GM11168 (cell line): Measurements from ENCODE around the gene CELA1.

Experiments used
- in situ Hi-C: fragments of 300-500 bp; cut with MboI; formaldehyde crosslinking; loops from one replicate; pipeline ENCODE4 v1.12.0; 2022; ENCODE audit warnings: low sequenced_read_pairs; ENCODE audit not compliant: unreplicated experiment

CELA1 gene

GRCh38 chr12:51349026-51349425 lies 2.5 kb upstream of the CELA1 start:
- in situ Hi-C loops: loop anchor here (25.0 kb wide), 1 partner anchor 537 kb away; no protein-coding TSS in a partner anchor

GRCh38 chr12:51348116-51348515 lies 1.6 kb upstream of the CELA1 start:
- in situ Hi-C loops: loop anchor here (25.0 kb wide), 1 partner anchor 536 kb away; no protein-coding TSS in a partner anchor

- in situ Hi-C loops: loop anchor here (25.0 kb wide), 1 partner anchor 533 kb away; no protein-coding TSS in a partner anchor
Observed at GRCh38 chr12:51345681-51346080, 798 bp downstream of the CELA1 start.

GRCh38 chr12:51343201-51343600 lies 3.3 kb downstream of the CELA1 start:
- in situ Hi-C loops: loop anchor here (25.0 kb wide), 1 partner anchor 531 kb away; no protein-coding TSS in a partner anchor

GRCh38 chr12:51342416-51342815 lies 4.1 kb downstream of the CELA1 start:
- in situ Hi-C loops: loop anchor here (25.0 kb wide), 1 partner anchor 530 kb away; no protein-coding TSS in a partner anchor

GRCh38 chr12:51341251-51342007 lies 5.0 kb downstream of the CELA1 start:
- in situ Hi-C loops: loop anchor here (25.0 kb wide), 1 partner anchor 529 kb away; no protein-coding TSS in a partner anchor

- in situ Hi-C loops: loop anchor here (25.0 kb wide), 1 partner anchor 527 kb away; no protein-coding TSS in a partner anchor
Observed at GRCh38 chr12:51339750-51340149, 6.7 kb downstream of the CELA1 start.

- in situ Hi-C loops: loop anchor here (25.0 kb wide), 1 partner anchor 525 kb away; no protein-coding TSS in a partner anchor
Observed at GRCh38 chr12:51337336-51337735, 9.1 kb downstream of the CELA1 start.

- in situ Hi-C loops: loop anchor here (25.0 kb wide), 1 partner anchor 524 kb away; no protein-coding TSS in a partner anchor
Observed at GRCh38 chr12:51335931-51336330, 10.5 kb downstream of the CELA1 start.

GRCh38 chr12:51334764-51335163 lies 11.7 kb downstream of the CELA1 start:
- in situ Hi-C loops: loop anchor here (5.0 to 25.0 kb wide), 2 partner anchors 57 to 522 kb away; no protein-coding TSS in a partner anchor

- in situ Hi-C loops: loop anchor here (5.0 to 25.0 kb wide), 2 partner anchors 56 to 521 kb away; no protein-coding TSS in a partner anchor
Observed at GRCh38 chr12:51333536-51333935, 12.9 kb downstream of the CELA1 start.

GRCh38 chr12:51330186-51330585 lies 16.3 kb downstream of the CELA1 start:
- in situ Hi-C loops: loop anchor here (5.0 to 25.0 kb wide), 2 partner anchors 53 to 518 kb away; no protein-coding TSS in a partner anchor

GRCh38 chr12:51329742-51330141 lies 16.7 kb downstream of the CELA1 start:
- in situ Hi-C loops: loop anchor here (5.0 to 25.0 kb wide), 2 partner anchors 52 to 517 kb away; no protein-coding TSS in a partner anchor

GRCh38 chr12:51328587-51328986 lies 17.9 kb downstream of the CELA1 start:
- in situ Hi-C loops: loop anchor here (25.0 kb wide), 1 partner anchor 516 kb away; no protein-coding TSS in a partner anchor

- in situ Hi-C loops: loop anchor here (25.0 kb wide), 1 partner anchor 515 kb away; no protein-coding TSS in a partner anchor
Observed at GRCh38 chr12:51326698-51327439, 19.6 kb downstream of the CELA1 start.

- in situ Hi-C loops: loop anchor here (25.0 kb wide), 1 partner anchor 513 kb away; no protein-coding TSS in a partner anchor
Observed at GRCh38 chr12:51324953-51325352, 21.5 kb downstream of the CELA1 start.

GRCh38 chr12:51323966-51324895 lies 22.2 kb downstream of the CELA1 start, which contains the start of gene BIN2:
TSS of gene BIN2 (minus strand) at chr12:51324174. CDS start at chr12:51324102, 72 bp downstream.
- in situ Hi-C loops: no loop called here

GRCh38 chr12:51323317-51323960 lies 23.0 kb downstream of the CELA1 start:
- in situ Hi-C loops: no loop called here

- in situ Hi-C loops: no loop called here
Observed at GRCh38 chr12:51322452-51322851, 24.0 kb downstream of the CELA1 start.
